Measurements from ENCODE around the gene CPED1.
"Not testable (repeated sequence)": the region's sequence is repeated elsewhere in the genome, so short reads cannot be mapped to it uniquely, and the experiment has no call there.

The CPED1 gene

DNA sequence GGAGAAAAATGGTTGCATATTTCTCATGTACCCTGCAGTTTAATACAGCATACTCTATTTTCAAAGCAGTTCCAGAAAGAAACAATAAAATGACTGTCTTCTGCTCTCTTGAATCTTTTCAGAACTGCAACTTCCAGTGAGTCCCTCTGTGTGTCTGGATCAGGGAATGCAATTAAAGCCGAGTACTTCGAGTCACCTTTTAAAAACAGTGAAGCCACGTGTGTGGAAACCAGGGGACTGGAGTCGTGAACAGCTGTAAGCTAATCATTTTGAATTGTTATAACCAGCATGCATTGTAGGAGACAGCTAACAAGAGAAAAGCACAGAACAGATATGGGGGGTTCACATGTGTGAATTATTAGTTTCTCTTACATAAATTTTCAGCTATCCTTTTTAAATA is 109.1 kb downstream of the CPED1 start:
- no peak for DNase-seq (ENCODE audit: low read depth in 3 of 3)

GRCh38 chr7:121099572-121099971 is 111.1 kb downstream of the CPED1 start:
- no peak for DNase-seq (ENCODE audit: low read depth in 3 of 3)

- DNase-seq (ENCODE audit: low read depth in 3 of 3): no peak
Measured at GRCh38 chr7:121101083-121101482, 112.6 kb downstream of the CPED1 start.

DNA sequence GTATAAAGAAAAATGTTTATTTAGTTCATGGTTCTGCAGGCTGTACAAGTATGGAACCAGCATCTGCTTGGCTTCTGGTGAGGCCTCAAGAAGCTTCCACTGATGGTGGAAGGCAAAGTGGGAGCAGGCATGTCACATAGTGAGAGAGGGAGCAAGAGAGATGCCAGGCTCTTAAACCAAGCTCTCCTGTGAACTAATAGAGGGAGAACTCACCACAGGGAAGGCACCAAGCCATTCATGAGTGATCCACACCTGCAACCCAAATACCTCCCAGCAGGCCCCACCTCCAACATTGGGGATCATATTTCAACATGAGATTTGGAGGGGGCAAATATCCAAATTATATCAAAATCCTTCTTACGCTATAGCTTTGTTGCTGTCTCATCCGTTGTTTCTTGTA is 113.1 kb downstream of the CPED1 start:
- DNase-seq (ENCODE audit: low read depth in 3 of 3): no peak

DNA sequence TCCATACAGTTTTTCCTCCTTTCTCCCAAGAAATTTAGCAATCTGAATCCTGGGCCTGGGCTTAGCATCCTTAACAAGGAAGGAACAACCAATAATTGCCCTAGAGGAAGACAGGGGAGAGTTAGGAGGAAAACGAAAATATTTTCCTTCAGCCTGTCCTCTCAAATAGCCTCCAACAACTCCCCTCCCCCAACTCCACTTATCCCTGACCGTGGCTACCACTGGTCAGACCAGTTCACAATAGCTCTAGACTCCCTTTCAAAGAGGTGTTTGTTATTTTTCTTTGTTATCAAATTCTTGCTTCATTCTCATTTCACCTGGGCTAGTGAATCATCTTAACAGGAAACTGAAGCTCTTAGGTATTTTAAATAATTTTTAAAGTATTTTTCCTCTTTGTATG is 114.1 kb downstream of the CPED1 start:
- DNase-seq (ENCODE audit: low read depth in 3 of 3): no peak

DNA sequence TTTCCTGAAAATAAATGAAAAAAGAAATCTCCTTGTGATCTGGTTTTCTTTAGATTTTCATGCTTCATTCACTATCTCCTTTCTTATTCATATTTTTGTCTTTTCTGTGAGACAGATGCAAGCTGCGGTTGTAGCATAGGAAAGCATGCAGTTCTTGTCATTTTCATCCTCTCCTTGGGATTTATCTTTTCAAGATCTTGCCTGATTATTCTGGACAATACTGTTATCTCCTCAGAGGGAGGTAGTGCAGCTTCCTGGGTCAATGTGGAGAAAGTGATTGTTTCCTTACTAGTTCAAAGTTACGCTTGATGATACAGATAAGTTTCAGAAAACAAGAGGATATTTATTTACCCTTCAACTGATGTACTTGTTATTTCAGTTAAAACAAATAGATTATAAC is 114.6 kb downstream of the CPED1 start:
- no peak for DNase-seq (ENCODE audit: low read depth in 3 of 3)

DNA sequence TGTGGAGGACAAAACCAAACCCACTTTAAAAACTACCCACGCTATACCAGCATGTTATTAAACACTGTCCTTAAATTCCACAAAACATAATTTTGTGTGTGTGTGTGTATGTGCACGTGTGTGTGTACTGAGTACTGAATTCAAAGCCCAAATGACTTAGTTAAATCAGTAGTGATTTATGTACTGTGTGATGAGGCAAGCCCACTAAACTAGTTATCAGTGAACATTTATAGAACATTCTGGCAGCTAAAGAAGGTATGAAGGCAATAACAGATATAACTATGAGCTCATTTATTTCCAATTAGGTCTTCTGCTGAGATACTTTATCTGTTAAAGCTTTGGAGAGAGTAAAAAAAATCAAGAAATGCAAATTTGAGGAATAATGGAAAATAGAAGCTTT is 115.1 kb downstream of the CPED1 start:
- DNase-seq (ENCODE audit: low read depth in 3 of 3): no peak

GRCh38 chr7:121105262-121105661 is 116.8 kb downstream of the CPED1 start:
- DNase-seq (ENCODE audit: low read depth in 3 of 3): no peak

- DNase-seq (ENCODE audit: low read depth in 3 of 3): no peak
Measured at GRCh38 chr7:121107923-121108498, 119.5 kb downstream of the CPED1 start.

GRCh38 chr7:121109145-121109544 is 120.6 kb downstream of the CPED1 start:
- DNase-seq (ENCODE audit: low read depth in 3 of 3): no peak

- DNase-seq (ENCODE audit: low read depth in 3 of 3): no peak
Measured at GRCh38 chr7:121113288-121113687, 124.8 kb downstream of the CPED1 start.

GRCh38 chr7:121116396-121116795 is 127.9 kb downstream of the CPED1 start:
- no peak for DNase-seq (ENCODE audit: low read depth in 3 of 3)

- DNase-seq (ENCODE audit: low read depth in 3 of 3): no peak
Measured at GRCh38 chr7:121119047-121119446, 130.5 kb downstream of the CPED1 start.

GRCh38 chr7:121123032-121123431 is 134.5 kb downstream of the CPED1 start:
- DNase-seq (ENCODE audit: low read depth in 3 of 3): no peak

DNA sequence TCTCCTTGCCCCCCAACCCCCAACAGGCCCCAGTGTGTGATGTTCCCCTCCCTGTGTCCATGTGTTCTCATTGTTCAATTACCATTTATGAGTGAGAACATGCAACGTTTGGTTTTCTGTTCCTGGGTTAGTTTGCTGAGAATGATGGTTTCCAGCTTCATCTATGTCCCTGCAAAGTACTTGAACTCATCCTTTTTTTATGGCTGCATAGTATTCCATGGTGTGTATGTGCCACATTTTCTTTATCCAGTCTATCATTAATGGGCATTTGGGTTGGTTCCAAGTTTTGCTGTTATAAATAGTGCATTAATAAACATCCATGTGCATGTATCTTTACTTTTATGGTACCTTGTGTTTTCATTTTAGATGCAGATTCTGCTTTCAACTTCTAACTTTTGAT is 136.9 kb downstream of the CPED1 start:
- DNase-seq (ENCODE audit: low read depth in 3 of 3): not testable (repeated sequence)

DNA sequence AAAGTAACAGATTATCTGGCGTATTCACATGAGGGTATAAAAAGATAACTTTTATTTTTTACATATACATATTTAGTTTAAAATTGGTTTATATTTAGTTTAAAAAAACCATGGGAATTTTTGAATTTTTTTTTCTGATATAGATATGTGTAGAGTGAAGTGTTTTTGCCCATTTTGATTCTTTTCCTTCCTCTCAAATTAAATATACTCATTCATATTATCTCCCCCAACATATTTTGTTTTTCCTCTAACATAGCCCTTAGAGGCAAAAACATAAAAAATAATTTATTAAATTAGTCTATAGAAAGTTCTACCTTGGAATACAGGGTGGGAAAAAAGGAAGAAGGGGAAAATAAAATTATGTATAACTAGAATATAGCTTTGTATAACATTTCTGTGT is 137.7 kb downstream of the CPED1 start:
- DNase-seq (ENCODE audit: low read depth in 3 of 3): no peak

DNA sequence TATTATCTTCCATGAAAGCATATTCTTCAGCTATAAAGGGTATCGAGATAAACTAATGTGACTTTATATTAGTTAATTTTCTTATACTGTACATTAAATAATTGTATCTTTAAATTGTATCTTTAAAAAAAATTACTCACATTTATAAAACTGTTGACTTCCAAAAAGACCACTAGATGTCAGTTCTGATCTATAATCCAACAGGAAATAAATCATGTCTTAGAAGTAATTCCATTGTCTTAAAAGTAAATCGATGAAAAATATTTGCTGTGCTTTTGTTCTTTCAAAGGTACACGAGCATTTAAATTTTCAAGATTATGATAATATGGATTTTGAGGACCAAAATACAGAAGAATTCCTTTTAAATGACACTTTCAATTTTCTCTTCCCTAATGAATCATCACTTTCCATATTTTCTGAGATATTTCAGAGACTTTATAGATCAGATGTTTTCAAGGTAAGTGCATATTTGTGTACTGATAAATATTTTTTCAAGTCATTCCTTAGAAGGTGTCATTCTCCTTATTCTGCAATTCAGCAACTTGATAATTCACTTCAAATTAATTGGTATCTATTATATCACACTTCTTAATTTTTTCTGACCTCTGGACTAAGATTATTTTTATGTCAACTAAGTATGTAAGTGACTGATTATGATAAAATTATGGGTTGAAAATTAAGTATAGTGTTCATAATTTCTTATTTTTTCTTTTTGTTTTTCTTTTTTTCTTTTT is 138.5 kb downstream of the CPED1 start:
- no peak for DNase-seq (ENCODE audit: low read depth in 3 of 3)

- DNase-seq (ENCODE audit: low read depth in 3 of 3): no peak
Measured at GRCh38 chr7:121132940-121133339, 144.4 kb downstream of the CPED1 start.

DNA sequence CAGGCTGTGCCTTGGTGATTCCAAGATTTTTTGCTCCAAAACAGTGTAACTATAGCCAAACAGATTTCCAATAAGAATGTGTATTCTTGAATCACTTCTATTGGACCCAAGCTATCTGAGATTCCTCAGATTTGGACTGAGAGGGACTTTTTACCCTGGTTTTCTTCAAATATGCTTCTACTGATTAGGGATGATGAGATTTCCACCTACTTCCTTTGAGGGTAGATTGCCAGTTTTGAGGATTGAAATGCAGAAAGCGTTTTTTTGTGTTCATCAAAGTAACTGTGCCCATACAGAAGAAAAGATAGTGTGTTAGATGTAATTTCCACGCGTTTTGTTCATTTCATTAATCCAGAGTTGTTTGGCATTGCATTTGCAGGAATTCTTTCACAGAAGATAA is 144.9 kb downstream of the CPED1 start:
- no peak for DNase-seq (ENCODE audit: low read depth in 3 of 3)

DNA sequence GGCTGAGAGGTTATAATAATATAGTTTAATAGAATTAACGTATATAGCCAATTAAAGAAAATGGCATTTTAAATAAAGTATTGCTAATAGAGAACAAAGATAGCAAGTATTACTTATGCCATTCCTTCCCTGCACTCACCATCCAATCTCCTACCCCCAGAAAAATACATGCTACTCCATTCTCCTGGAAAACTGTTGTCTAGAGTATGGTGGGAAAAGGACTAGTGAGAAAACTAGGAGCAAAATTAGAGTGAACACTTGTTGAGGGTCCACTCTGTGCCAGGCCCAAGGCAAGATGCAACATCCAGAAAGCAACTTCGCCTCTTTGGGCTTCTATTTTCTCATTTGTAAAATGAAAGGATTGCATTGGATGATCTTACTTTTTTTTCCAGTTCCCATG is 149.1 kb downstream of the CPED1 start:
- DNase-seq (ENCODE audit: low read depth in 3 of 3): no peak

- no peak for DNase-seq (ENCODE audit: low read depth in 3 of 3)
Measured at GRCh38 chr7:121138262-121138933, 149.9 kb downstream of the CPED1 start.

GRCh38 chr7:121139427-121139826 is 150.9 kb downstream of the CPED1 start:
- no peak for DNase-seq (ENCODE audit: low read depth in 3 of 3)

GRCh38 chr7:121140790-121141189 is 152.3 kb downstream of the CPED1 start:
- no peak for DNase-seq (ENCODE audit: low read depth in 3 of 3)
